AG08395 (cell line): ENCODE results near the gene GOLGA2.

Source experiments
- DNase-seq: peaks from one replicate; pipeline ENCODE4 v3.0.0; 2012; ENCODE audit warnings: mixed read lengths, low spot score

Gene GOLGA2, protein sequence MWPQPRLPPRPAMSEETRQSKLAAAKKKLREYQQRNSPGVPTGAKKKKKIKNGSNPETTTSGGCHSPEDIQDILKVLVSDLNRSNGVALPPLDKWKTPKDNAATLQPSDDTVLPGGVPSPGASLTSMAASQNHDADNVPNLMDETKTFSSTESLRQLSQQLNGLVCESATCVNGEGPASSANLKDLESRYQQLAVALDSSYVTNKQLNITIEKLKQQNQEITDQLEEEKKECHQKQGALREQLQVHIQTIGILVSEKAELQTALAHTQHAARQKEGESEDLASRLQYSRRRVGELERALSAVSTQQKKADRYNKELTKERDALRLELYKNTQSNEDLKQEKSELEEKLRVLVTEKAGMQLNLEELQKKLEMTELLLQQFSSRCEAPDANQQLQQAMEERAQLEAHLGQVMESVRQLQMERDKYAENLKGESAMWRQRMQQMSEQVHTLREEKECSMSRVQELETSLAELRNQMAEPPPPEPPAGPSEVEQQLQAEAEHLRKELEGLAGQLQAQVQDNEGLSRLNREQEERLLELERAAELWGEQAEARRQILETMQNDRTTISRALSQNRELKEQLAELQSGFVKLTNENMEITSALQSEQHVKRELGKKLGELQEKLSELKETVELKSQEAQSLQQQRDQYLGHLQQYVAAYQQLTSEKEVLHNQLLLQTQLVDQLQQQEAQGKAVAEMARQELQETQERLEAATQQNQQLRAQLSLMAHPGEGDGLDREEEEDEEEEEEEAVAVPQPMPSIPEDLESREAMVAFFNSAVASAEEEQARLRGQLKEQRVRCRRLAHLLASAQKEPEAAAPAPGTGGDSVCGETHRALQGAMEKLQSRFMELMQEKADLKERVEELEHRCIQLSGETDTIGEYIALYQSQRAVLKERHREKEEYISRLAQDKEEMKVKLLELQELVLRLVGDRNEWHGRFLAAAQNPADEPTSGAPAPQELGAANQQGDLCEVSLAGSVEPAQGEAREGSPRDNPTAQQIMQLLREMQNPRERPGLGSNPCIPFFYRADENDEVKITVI

DNA sequence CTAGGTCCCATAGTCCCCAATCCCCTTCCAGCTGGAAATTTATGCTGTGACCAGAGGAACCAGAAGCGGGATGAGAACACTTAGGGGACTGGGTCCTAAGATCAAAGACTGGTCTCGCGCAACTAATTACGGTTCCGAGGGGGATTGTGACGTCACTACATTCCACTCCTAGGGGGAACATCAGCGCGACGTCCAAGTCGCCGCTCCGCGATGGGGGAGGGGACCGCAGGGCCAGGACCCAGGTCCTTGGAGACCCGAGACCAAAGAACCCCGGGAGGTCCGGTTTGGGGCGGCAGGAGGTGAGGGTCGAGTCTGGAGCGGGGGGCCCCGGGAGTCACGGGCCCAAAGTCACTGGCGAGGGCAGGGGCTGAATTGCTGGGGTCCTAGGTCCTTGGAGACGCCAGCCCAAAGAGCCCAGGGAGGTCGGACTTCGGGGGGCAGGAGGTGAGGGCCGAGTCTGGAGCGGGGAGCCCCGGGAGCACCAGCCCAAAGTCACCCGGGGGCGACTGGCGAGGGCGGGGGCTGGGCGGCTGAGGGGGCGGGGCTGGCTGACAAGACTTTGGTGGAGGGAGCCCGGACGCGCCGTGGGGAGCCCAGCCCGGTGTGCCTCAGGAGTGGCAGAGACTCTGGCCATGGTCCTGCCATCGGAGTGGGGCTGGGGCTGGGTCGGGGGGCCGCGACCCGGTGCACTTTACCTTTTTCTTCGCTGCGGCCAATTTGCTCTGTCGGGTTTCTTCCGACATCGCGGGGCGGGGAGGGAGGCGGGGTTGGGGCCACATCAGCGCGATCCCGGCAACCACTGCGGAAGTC lies at the start of gene GOLGA2:
GOLGA2 (minus strand) TSS at position 810 of the 810 bp plus-strand sequence; CDS start at position 779, 31 bp downstream.
- DNase-seq = peak; percentile 63

- DNase-seq = no peak
Measured at GRCh38 chr9:128324401-128324800, 48.6 kb upstream of the GOLGA2 start.

DNA sequence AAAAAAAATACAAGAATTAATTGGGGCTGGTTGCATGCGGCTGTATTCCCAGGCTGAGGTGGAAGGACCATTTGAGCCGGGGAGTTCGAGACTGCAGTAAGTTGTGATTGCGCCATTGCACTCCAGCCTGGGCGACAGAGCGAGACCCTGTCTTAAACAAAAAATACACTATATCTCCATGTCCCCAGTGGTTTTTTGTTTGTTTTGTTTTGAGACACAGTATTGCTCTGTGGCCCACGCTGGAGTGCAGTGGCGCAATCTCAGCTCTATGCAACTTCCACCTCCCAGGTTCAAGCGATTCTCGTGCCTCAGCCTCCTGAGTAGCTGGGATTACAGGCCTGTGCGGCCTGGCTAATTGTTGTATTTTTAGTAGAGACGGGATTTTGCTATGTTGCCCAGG lies 48.0 kb upstream of the GOLGA2 start:
- no peak for DNase-seq

DNA sequence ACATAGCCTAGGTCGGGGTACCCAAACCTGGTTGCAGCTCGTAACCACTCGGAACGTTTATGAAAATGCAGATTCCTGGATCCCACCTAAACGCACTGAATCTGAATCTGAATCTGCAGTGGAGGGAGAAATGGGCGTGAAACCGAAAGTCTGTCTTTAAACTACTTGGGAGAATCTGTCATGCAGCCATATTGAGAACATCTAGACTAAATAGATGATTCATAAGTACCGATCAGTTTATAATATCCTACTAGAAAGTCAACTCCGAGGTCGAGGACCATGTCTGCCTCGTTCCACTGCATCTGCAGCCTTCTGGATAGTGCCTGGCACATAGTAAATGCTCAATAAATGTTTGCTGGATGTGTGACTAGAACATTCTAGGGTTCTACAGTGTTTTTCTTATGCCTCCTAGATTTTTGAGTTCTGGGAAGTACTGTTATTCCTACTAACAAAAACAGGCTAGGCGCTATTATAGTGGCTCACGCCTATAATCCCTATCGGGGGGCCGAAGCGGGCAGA lies 47.5 kb upstream of the GOLGA2 start:
- DNase-seq = peak; percentile 52

GRCh38 chr9:128322404-128323211 lies 46.8 kb upstream of the GOLGA2 start, which contains the start of the genes COQ4 and TRUB2:
COQ4 (plus strand) TSS chr9:128322839; CDS start chr9:128322859, 20 bp downstream.
TRUB2 (minus strand) TSS chr9:128322447; CDS start chr9:128322408, 39 bp downstream.
- peak; percentile 95 for DNase-seq

- no peak for DNase-seq
Measured at GRCh38 chr9:128321879-128322403, 46.1 kb upstream of the GOLGA2 start.

DNA sequence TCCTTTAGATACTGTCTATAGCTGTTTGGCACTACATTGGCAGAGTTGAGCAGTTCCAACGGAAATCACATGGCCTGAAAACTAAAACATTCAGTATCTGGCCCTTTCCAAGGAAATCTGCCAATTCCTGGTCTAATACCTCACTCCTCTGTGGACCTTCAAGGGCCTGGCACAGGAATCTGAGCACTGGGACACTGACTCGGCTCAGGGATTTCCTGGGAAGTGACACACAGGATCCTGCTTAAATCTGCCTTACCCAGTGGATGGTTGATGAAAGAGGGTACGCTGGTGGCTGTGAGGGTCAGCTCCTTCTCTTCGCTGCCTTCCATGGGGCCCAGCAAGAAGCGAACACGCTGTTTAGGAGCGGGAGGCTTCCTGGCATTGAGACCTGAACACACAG lies 45.5 kb upstream of the GOLGA2 start:
- DNase-seq = no peak

- DNase-seq = no peak
Measured at GRCh38 chr9:128317629-128318028, 41.8 kb upstream of the GOLGA2 start.

DNA sequence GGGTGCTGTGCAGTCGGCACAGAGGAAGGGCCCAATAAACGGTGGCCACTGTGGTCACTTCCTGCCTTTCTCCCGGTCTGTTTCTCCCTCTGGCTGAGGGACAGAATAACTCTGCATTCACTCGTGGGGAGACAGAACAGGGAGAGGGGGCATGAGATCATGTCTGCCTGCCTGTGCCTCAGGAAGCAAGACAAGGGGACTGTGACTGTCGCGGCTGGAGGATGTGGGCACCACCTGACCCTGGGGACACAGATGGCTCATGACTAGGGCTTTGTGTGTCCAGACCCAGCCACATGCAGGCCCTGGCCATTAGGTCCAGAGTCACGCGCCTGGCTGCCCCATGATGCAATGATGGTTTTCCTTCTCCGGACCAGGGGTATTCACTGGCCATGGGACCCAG lies 40.6 kb upstream of the GOLGA2 start:
- DNase-seq = no peak

- no peak for DNase-seq
Measured at GRCh38 chr9:128314697-128315096, 38.9 kb upstream of the GOLGA2 start.

GRCh38 chr9:128310461-128310860 lies 34.7 kb upstream of the GOLGA2 start:
- DNase-seq = no peak

DNA sequence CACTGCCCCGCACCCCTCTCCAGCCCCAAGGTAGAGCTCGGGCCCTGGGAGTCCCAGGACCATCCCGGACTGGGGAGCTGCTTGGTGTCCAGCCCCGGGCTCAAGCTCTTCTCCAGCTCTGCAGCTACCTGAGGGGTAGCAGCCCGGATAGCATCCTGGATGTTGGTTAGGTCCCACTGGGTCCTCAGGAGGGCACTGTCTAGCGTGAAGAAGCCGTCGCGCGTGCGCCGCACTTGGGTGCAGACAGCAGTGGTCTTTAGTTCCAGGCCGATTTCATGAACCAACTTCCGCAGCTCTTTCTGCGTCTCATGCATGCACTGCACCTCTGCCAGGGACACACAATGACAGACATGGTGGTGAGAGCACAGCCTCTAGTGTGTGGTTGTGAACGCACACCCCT lies 33.7 kb upstream of the GOLGA2 start:
- DNase-seq = no peak

DNA sequence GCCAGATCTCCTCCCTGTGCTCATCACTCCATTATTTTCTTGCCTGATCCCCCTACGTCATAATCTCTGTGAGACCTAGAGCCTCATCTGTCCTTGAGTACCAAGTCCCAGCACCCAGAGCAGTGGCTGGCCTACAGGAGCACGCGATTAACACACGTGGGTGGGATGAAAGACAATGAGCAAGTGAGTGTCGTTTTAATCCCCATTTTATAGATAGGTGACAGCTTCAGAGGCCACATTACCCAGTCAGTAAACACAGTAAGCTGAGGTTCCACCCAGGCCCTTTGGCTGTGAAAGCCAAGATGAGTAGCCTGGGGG lies 29.1 kb upstream of the GOLGA2 start:
- DNase-seq = no peak

GRCh38 chr9:128304136-128304970 lies 28.5 kb upstream of the GOLGA2 start:
- DNase-seq = peak; percentile 11

DNA sequence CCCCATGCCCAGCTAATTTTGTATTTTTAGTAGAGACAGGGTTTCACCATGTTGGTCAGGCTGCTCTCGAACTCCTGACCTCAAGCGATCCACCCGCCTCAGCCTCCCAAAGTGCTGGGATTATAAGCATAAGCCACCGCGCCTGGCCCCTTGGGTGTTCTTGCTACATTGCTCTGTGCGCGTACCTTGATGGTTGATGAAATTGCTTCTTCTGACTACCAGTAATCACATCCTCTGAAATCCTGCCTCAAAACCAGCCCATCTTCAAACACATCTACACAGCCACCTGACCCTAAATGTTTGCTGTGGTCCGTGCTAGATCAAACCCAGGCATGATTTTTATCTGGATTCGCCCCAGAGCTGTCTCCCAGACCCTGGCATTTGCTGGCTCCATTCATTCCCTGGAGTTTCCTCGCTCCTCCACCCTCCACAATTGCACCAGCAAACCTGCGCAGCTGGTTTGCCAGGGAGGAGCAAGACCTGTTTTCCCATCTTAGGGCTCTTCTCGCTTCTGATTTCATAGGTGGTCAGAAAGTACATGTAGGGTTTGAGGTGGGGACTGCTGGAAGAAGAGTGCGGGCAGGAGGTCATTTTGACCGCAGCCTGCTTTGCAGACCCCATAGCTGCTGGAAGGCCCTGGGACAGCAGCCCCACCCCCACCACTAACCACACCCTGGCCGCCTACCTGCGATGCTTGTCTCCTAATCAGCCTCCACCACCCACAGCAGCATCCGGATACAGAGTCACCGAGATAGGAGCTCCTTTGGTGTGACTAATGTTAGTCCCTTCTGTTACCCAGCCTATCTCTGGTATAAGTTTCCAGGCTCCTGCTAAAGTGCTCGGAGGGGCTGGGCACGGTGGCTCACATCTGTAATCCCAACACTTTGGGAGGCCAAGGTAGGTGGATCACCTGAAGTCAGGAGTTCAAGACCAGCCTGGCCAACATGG lies 23.0 kb upstream of the GOLGA2 start:
- DNase-seq = no peak

- no peak for DNase-seq
Measured at GRCh38 chr9:128297221-128297773, 21.5 kb upstream of the GOLGA2 start.

- DNase-seq = no peak
Measured at GRCh38 chr9:128296340-128297220, 20.8 kb upstream of the GOLGA2 start.
